ENCODE measurements around the gene AMOT.

GRCh38 chrX:112774142-112774541 lies 66.5 kb downstream of the AMOT start:
- TF ChIP-seq CTCF (optimal IDR thresholded peaks at IDR 0.05 in 1 of 3, IDR thresholded peaks at IDR 0.05 in 1 of 3, conservative IDR thresholded peaks at IDR 0.05 in 1 of 3; ENCODE audit: extremely low read depth in 1 of 3, insufficient read depth in 2 of 3, low read length in 3 of 3) (no peak), EZH2 (IDR thresholded peaks at IDR 0.05; ENCODE audit: low read length) (no peak)

Data from keratinocyte (primary cell).